Cardiac ventricle fibroblast (primary cell): ENCODE measurements around the gene ALG3. TPM values are rescaled to one million over a fixed set of nuclear protein-coding genes. Genes with fewer than 3 reads are reported as not detected.

Experiments used
- total RNA-seq: library from RNA; depleted of rRNA; stranded (reverse); fragments of >200 nt; gene quantifications from 2 replicates; pipeline ENCODE4 v1.2.3, GENCODE V29; 2015

The ALG3 gene
- 71.8 and 73.8 TPM in 2 replicates for total RNA-seq

GRCh38 chr3:184248454-184249411, at the start of gene ALG3:
TSS of gene ALG3 (minus strand) at chr3:184248962. CDS start at chr3:184248940, 22 bp downstream.

DNA sequence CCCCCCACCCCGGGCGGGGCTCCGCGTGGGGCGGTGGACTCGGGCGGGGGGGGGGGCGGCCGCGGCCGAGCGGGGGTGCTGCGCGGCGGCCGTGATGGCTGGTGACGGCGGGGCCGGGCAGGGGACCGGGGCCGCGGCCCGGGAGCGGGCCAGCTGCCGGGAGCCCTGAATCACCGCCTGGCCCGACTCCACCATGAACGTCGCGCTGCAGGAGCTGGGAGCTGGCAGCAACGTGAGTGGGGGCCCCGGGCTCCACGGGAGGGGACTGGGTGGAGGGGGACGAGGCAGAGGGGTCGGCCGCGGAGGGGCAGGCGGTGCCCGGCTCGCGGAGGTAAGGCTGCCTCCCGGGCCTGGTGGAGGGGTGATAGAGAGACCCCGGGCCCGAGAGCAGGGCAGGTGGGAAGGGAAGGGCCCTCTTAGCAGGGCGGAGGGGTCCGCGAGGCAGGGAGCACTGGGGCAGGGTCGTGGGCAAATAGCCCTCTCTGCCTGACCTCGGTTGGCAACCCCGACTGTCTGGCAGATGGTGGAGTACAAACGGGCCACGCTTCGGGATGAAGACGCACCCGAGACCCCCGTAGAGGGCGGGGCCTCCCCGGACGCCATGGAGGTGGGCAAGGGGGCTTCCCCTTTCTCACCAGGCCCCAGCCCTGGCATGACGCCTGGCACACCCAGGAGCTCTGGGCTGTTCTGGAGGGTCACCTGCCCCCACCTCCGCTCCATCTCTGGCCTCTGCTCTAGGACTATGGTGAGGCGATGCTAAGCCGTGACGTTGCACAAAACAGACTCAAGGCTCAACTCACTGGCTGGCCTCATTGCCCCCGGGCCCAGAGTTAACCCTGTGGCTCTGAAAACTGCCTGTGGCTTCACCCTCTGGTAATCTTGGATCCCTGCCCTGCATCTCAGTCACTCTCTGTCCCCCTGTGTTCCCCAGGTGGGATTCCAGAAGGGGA, 27.5 kb upstream of the ALG3 start, which contains the start of gene ECE2:
Gene ECE2, plus strand, starts transcription at position 62 of the 950 bp plus-strand sequence. Its CDS starts 132 bp downstream, at position 194.

DNA sequence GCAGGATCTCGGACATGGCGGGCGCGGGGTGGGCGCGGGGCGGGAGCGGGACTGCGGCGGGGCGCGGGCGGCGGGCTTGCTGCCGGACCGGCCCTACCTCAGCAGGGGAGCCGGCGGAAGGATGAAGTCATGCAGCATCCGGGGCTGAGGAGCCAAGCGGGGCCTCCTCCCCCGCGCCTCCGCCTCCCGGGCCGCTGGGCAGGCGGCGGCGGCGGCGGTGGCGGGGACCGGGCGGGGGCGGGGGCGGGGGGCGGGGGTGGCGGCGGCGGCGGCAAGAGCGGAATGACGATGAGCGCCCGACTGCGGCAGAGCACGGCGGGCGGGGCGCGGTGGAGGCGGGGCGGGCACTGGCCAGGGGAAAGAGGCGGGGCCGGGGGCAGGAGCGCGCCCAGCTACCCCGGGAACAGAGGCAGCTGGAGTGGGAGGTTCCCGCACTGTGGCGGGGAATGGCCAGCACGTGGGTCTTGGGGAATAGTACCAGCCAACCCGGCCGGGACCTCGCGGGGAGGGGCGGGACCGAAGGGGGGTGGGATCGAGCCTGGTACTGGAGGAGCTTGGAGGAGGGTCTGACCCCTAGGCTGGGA, 12.6 kb upstream of the ALG3 start, which contains the start of gene CAMK2N2:
Gene CAMK2N2, minus strand, starts transcription at position 284 of the 584 bp plus-strand sequence. Its CDS starts 268 bp downstream, at position 16.

GRCh38 chr3:184249412-184250166, 827 bp upstream of the ALG3 start, which contains the start of gene EEF1AKMT4:
TSS of gene EEF1AKMT4 (plus strand) at chr3:184249672. CDS start at chr3:184249695, 23 bp downstream.

GRCh38 chr3:184229394-184230080, 19.2 kb downstream of the ALG3 start, which contains the start of gene VWA5B2:
TSS of gene VWA5B2 (plus strand) at chr3:184229585. CDS start at chr3:184230529, 944 bp downstream.

Other genes starting within 250 kb of the ALG3 start
- 9.8 and 11.0 TPM in 2 replicates for gene ABCC5, start 231.1 kb downstream of the ALG3 start, total RNA-seq
- gene HTR3D, start 217.2 kb downstream of the ALG3 start, total RNA-seq: not detected in 2 replicates
- not detected in 2 replicates for gene HTR3C, start 195.9 kb downstream of the ALG3 start, total RNA-seq
- gene HTR3E, start 151.9 kb downstream of the ALG3 start, total RNA-seq: not detected in 2 replicates
- gene EIF2B5, start 113.6 kb downstream of the ALG3 start, total RNA-seq: 13.9 and 15.5 TPM in 2 replicates
- gene DVL3, start 93.6 kb downstream of the ALG3 start, total RNA-seq: 39.9 and 56.8 TPM in 2 replicates
- 247 and 299 TPM in 2 replicates for gene AP2M1, start 74.1 kb downstream of the ALG3 start, total RNA-seq
- 35.8 and 43.3 TPM in 2 replicates for gene ABCF3, start 62.8 kb downstream of the ALG3 start, total RNA-seq
- 0.05 and 0.06 TPM in 2 replicates for gene VWA5B2, start 19.4 kb downstream of the ALG3 start, total RNA-seq
- 4.3 and 5.9 TPM in 2 replicates for gene EEF1AKMT4, start 710 bp upstream of the ALG3 start, total RNA-seq
- gene CAMK2N2, start 12.6 kb upstream of the ALG3 start, total RNA-seq: not detected in 2 replicates
- 0.12 TPM in 1 of 2 replicates, not detected in the other for gene ECE2, start 27.1 kb upstream of the ALG3 start, total RNA-seq
- gene PSMD2, start 50.3 kb upstream of the ALG3 start, total RNA-seq: 172 and 183 TPM in 2 replicates
- 253 and 283 TPM in 2 replicates for gene EIF4G1, start 65.6 kb upstream of the ALG3 start, total RNA-seq
- gene FAM131A, start 88.6 kb upstream of the ALG3 start, total RNA-seq: 16.7 and 17.4 TPM in 2 replicates
- gene CLCN2, start 112.6 kb upstream of the ALG3 start, total RNA-seq: 2.5 and 3.0 TPM in 2 replicates
- gene POLR2H, start 112.7 kb upstream of the ALG3 start, total RNA-seq: 73.9 and 86.3 TPM in 2 replicates
- 0.19 TPM in 1 of 2 replicates, not detected in the other for gene THPO, start 129.2 kb upstream of the ALG3 start, total RNA-seq
- gene CHRD, start 131.1 kb upstream of the ALG3 start, total RNA-seq: 1.0 and 2.2 TPM in 2 replicates